ENCODE data around the gene THADA.

THADA gene

DNA sequence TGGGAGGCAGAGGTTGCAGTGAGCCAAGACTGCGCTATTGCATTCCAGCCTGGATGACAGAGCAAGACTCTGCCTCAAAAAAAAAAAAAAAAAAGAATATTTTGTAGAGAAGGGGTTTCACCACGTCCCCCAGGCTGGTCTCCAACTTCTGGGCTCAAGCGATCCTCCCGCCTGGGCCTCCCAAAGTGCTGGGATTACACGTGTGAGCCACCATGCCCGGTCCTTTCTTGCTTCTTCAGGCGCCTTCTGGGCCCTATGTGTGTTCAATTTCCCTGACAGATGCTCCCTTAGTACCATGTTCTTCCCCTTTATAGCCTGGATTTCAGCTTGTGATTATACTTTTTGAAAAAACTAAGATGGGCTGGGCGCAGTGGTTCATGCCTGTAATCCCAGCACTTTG, 379.2 kb downstream of the THADA start:
- no peak for DNase-seq (ENCODE audit: low read depth)
- no peak overlapping the region for H3K4me3 ChIP-seq (ENCODE audit: control insufficient read depth, low read depth, low read length)
- TF ChIP-seq, protein P1, sequence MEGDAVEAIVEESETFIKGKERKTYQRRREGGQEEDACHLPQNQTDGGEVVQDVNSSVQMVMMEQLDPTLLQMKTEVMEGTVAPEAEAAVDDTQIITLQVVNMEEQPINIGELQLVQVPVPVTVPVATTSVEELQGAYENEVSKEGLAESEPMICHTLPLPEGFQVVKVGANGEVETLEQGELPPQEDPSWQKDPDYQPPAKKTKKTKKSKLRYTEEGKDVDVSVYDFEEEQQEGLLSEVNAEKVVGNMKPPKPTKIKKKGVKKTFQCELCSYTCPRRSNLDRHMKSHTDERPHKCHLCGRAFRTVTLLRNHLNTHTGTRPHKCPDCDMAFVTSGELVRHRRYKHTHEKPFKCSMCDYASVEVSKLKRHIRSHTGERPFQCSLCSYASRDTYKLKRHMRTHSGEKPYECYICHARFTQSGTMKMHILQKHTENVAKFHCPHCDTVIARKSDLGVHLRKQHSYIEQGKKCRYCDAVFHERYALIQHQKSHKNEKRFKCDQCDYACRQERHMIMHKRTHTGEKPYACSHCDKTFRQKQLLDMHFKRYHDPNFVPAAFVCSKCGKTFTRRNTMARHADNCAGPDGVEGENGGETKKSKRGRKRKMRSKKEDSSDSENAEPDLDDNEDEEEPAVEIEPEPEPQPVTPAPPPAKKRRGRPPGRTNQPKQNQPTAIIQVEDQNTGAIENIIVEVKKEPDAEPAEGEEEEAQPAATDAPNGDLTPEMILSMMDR (IDR thresholded peaks at IDR 0.05; ENCODE audit: control insufficient read depth, insufficient read depth, low read depth, low read length, missing control alignments) = no peak

DNA sequence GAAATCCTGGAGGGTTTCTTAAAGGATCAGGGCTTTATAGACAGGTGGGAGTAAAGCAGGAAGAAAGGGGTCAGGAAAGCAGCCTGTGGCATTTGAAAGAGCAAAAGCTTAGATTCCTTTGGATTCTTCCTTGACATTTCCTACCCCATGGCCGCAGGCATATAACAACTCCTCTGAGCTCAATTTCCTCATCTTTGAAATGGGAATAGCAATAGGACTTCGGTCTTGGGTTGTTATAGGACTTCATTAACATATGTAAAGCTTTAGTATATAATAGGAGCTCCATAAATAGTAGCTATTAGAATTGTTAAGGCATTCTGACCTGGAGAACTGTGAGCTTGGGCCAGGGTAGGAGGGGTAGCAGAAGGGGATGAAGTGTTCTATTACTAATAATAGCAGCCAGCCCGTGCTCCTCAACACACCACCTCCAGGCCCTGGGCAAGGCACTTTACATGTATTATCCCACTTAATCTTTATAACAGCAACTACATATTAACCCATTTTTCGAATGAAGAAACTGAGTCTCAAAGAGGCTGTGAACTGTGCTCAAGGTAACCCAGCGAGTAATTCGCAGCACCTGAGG, 380.1 kb downstream of the THADA start:
- TF ChIP-seq, protein P1 (IDR thresholded peaks at IDR 0.05; ENCODE audit: control insufficient read depth, insufficient read depth, low read depth, low read length, missing control alignments) = no peak
- H3K4me3 ChIP-seq (ENCODE audit: control insufficient read depth, low read depth, low read length) = no peak overlapping the region

DNA sequence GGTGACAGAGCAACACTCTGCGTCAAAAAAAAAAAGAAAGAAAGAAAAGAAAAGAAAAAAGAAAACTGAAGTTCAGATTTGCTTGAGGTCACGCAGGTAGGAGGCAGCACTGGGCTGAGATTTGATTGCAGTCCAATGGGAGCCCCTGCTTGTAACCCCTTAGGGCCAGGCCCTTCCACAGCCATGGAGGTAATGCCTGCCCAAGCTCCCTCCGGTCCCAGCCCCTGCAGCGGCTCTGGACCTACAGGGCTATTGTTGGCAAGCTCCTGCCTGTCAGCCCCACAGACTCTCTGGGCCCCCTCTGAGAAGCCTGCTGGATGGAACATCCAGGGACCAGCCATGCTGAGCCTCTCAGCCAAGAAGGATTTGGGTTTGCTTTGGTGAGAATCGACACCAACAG, 381.6 kb downstream of the THADA start:
- DNase-seq (ENCODE audit: low read depth) = no peak
- TF ChIP-seq, protein P1 (IDR thresholded peaks at IDR 0.05; ENCODE audit: control insufficient read depth, insufficient read depth, low read depth, low read length, missing control alignments) = no peak
- no peak overlapping the region for H3K4me3 ChIP-seq (ENCODE audit: control insufficient read depth, low read depth, low read length)

More for the DNA sequence above, 380.1 kb downstream of the THADA start:
- no peak for DNase-seq (ENCODE audit: low read depth)

DNA sequence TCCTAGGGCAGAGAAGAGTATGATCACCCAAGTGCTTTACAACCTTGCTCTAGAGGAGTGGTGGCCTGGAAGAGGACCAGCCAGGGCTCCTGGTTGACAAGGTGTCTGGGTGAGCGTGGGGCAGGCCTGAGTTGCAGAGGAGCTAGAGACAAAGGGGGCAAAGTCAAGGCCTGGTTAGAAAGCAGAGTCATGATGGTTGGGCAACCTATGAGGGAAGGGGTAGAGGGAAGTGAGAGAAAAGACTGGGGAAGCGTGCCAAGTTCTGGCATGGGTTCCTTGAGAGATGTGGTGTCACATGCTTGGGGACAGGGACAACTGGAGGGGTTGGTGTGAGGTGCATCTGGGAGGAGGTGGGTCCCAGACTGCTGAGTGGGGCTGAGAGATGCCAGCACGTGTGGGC, 382.9 kb downstream of the THADA start:
- DNase-seq (ENCODE audit: low read depth) = no peak
- TF ChIP-seq, protein P1 (IDR thresholded peaks at IDR 0.05; ENCODE audit: control insufficient read depth, insufficient read depth, low read depth, low read length, missing control alignments) = no peak
- no peak overlapping the region for H3K4me3 ChIP-seq (ENCODE audit: control insufficient read depth, low read depth, low read length)

DNA sequence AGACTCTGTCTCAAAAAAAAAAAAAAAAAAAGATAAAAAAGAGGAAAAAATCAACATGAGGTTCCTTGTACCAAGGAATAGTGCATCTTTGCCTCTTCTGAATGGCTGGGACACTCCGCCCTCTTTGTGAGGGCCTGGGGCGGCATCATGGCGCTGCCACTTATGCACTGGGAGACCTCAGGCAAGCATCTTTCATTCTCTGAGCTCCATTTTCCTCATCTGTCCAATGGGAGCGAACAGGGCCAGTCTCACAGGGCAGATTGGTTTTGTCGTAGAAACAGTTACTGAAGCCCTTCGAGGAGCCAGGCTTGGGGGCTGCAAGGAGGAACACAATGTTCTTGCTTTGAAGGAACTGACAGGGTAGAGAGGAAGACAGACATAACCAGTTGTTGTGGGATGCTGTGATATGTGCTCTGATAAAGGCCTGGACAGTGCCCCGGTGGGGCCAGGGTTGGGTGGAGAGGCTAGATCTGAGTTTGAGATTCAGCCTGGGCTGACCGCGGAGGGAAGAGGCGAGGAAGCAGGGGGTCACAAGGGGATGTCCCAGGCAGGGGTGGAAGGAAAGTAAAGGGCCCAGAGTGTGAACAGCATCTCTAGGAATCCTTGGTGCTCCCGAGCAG, 383.5 kb downstream of the THADA start:
- no peak overlapping the region for H3K4me3 ChIP-seq (ENCODE audit: control insufficient read depth, low read depth, low read length)
- TF ChIP-seq, protein P1 (IDR thresholded peaks at IDR 0.05; ENCODE audit: control insufficient read depth, insufficient read depth, low read depth, low read length, missing control alignments) = no peak
- DNase-seq (ENCODE audit: low read depth) = no peak

DNA sequence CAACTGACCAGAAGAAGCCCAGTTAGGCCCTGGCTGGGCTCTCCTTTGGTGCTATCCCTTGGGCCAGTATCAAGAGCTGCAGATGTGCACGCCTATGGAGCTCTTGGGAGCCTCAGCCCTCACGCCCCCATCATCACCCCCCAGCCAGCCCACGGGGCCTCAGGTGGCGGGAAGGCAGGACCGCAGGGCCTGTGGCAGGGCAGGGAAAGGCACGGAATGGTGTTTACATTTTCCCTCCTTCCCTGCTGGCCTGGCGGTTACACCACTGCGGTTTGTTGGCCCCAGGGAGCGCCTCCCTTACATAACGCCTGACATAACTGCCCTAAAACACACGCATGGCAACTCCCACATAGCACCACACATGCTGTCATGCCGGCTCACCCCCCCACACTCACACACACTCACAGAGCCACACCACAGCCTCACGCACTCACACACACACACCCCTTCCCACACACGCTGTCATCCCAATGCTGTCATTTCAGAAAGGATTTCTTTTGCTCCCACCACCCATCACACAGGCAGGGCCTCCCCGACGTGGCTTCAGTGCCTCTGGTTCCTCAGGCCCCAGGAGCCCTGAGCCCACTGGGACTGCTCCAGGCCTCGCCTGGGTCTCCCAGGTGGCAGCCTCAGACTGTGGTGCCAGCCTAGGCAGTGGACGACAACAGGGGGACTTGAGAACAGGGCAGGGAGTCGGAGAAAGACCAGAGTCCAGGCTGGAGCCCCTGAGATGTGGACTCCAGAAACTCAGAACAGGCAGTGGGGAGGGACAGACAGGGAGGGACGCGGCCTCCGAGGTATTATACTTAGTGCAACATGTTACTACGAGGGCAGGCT, 385.2 kb downstream of the THADA start:
- H3K4me3 ChIP-seq (ENCODE audit: control insufficient read depth, low read depth, low read length) = no peak overlapping the region
- TF ChIP-seq, protein P1 (IDR thresholded peaks at IDR 0.05; ENCODE audit: control insufficient read depth, insufficient read depth, low read depth, low read length, missing control alignments) = no peak
- peak; percentile 86 for DNase-seq (ENCODE audit: low read depth)

Data from AG09309 (cell line).